Measurements from ENCODE around the gene BCL7A.

DNA sequence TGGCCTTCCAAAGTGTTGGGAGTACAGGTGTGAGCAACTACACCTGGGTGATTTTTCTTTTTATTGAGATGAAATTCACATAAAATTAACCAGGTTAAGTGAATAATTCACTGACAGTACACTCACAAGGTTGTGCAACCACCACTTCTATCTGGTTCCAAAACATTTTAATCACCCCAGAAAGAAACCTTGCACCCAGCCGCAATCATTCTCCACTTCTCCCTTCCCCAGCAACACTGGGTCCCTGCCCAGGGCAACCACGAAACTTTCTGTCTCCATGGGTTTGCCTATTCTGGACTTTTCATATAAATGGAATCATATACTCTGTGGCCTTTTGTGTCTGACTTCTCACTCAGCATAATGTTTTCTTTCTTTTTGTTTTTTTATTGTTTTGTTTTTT lies 30.6 kb downstream of the BCL7A start:
- TF ChIP-seq BHLHE40 (IDR thresholded peaks at IDR 0.05; ENCODE audit: borderline replicate concordance in 1 of 2, low read depth in 2 of 2, low read length in 1 of 2) (no peak), RAD21 (IDR thresholded peaks at IDR 0.05; ENCODE audit: insufficient read depth, low read depth, low read length) (no peak), BCL11A (IDR thresholded peaks at IDR 0.05; ENCODE audit: low read depth, low read length) (no peak), ZNF24 (IDR thresholded peaks at IDR 0.05) (no peak), EP300 (IDR thresholded peaks at IDR 0.05; ENCODE audit: borderline replicate concordance in 1 of 2, control insufficient read depth in 1 of 2, low read depth in 2 of 2, low read length in 2 of 2) (no peak), POLR2AphosphoS5 (IDR thresholded peaks at IDR 0.05; ENCODE audit: low read length) (no peak), FOS (IDR thresholded peaks at IDR 0.05; ENCODE audit: borderline replicate concordance, extremely low read depth, insufficient read length) (no peak), EZH2 (IDR thresholded peaks at IDR 0.05; ENCODE audit: borderline replicate concordance, control insufficient read depth, low read depth, low read length) (no peak), YY1 (IDR thresholded peaks at IDR 0.05; ENCODE audit: low read depth, low read length) (no peak), E2F8 (IDR thresholded peaks at IDR 0.05; ENCODE audit: low read depth, partially characterized antibody) (no peak), GABPA (IDR thresholded peaks at IDR 0.05; ENCODE audit: low read depth) (no peak)
- TF ChIP-seq, protein P1, sequence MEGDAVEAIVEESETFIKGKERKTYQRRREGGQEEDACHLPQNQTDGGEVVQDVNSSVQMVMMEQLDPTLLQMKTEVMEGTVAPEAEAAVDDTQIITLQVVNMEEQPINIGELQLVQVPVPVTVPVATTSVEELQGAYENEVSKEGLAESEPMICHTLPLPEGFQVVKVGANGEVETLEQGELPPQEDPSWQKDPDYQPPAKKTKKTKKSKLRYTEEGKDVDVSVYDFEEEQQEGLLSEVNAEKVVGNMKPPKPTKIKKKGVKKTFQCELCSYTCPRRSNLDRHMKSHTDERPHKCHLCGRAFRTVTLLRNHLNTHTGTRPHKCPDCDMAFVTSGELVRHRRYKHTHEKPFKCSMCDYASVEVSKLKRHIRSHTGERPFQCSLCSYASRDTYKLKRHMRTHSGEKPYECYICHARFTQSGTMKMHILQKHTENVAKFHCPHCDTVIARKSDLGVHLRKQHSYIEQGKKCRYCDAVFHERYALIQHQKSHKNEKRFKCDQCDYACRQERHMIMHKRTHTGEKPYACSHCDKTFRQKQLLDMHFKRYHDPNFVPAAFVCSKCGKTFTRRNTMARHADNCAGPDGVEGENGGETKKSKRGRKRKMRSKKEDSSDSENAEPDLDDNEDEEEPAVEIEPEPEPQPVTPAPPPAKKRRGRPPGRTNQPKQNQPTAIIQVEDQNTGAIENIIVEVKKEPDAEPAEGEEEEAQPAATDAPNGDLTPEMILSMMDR (IDR thresholded peaks at IDR 0.05 in 2 of 3, conservative IDR thresholded peaks at IDR 0.05 in 1 of 3; ENCODE audit: control insufficient read depth in 2 of 3, extremely low read depth in 1 of 3, insufficient read depth in 1 of 3, low read depth in 3 of 3, low read length in 3 of 3): no peak

All from GM12878 (cell line).